Lower lobe of right lung (tissue), 2 donors: ENCODE data around the gene SH3GL1. TPM values are rescaled to one million over a fixed set of nuclear protein-coding genes. Genes with fewer than 3 reads are reported as not detected.

Source experiments
- ATAC-seq, 2 donors: fragments of 200-7000 bp; cut with Tn5 transposase; one replicate each; pipeline ENCODE4 v1.9.1; 2020 to 2022; ENCODE audit warnings: mild to moderate bottlenecking in 2 of 2, moderate library complexity in 2 of 2
- DNase-seq: peaks from one replicate; pipeline ENCODE4 v3.0.0-alpha.2; 2020
- H3K27ac ChIP-seq: fragments of 200-600 bp; one replicate; pipeline ENCODE4 v1.8.0; 2022
- H3K27me3 ChIP-seq: fragments of 200-600 bp; one replicate; pipeline ENCODE4 v1.8.0; 2022; ENCODE audit warnings: low read depth
- H3K36me3 ChIP-seq: fragments of 200-600 bp; one replicate; pipeline ENCODE4 v1.8.0; 2022; ENCODE audit warnings: mild to moderate bottlenecking
- H3K4me1 ChIP-seq: fragments of 200-600 bp; one replicate; pipeline ENCODE4 v1.8.0; 2022
- H3K4me3 ChIP-seq: fragments of 200-600 bp; one replicate; pipeline ENCODE4 v1.8.0; 2022; ENCODE audit warnings: mild to moderate bottlenecking
- H3K9me3 ChIP-seq: fragments of 200-600 bp; one replicate; pipeline ENCODE4 v1.8.0; 2022
- CTCF ChIP-seq: fragments of 200-600 bp; IDR thresholded peaks from one replicate; pipeline ENCODE4 v1.8.0; 2022; ENCODE audit warnings: antibody characterized with exemption, mild to moderate bottlenecking
- intact Hi-C: fragments of 100-400 bp; cut with DNase I; formaldehyde crosslinking; loops from one replicate; pipeline ENCODE4 v1.11.0; 2022
- total RNA-seq: library from RNA; stranded (reverse); fragmentation: NEBNext Ultra II Directional; extraction: Animal tissue kit (Norgen Biotek cat#: 25700); gene quantifications from one replicate; pipeline ENCODE4 v1.2.1, GENCODE V29; 2021
- donor health status: DM: no; HTN: yes; CAD: no; lungs with severe emphysema.

The SH3GL1 gene
- total RNA-seq, 1 donor from 2014 or later: 44.3 TPM

- Histone ChIP-seq H3K27ac (no peak overlapping the region), H3K27me3 (no peaks in the 10 kb centered on the region), H3K36me3 (peaks cover 32% of the 10 kb centered on the region), H3K9me3 (no peaks in the 10 kb centered on the region), H3K4me1 (no peaks in the 10 kb centered on the region), H3K4me3 (no peak overlapping the region)
- no peak for ATAC-seq
- no peak for DNase-seq
- intact Hi-C loops: no loop called here
- TF ChIP-seq CTCF: no peak
Measured at GRCh38 chr19:4414144-4414799, 13.9 kb upstream of the SH3GL1 start.

GRCh38 chr19:4413588-4413987, 13.2 kb upstream of the SH3GL1 start:
- no peak for ATAC-seq
- Histone ChIP-seq H3K4me1 (no peaks in the 10 kb centered on the region), H3K27me3 (no peaks in the 10 kb centered on the region), H3K27ac (no peak overlapping the region), H3K9me3 (no peaks in the 10 kb centered on the region), H3K36me3 (peaks cover 32% of the 10 kb centered on the region), H3K4me3 (no peak overlapping the region)
- DNase-seq: no peak
- intact Hi-C loops: no loop called here
- TF ChIP-seq CTCF: no peak

GRCh38 chr19:4409123-4409933, 9.0 kb upstream of the SH3GL1 start:
- intact Hi-C loops: no loop called here
- ATAC-seq: no peak
- no peak for TF ChIP-seq CTCF
- Histone ChIP-seq H3K27ac (no peak overlapping the region), H3K27me3 (no peaks in the 10 kb centered on the region), H3K4me3 (no peak overlapping the region), H3K9me3 (no peaks in the 10 kb centered on the region), H3K4me1 (no peaks in the 10 kb centered on the region), H3K36me3 (peaks cover 32% of the 10 kb centered on the region)
- DNase-seq: no peak

- intact Hi-C loops: no loop called here
Measured at GRCh38 chr19:4406626-4407025, 6.3 kb upstream of the SH3GL1 start.

GRCh38 chr19:4405977-4406376, 5.6 kb upstream of the SH3GL1 start:
- no peak overlapping the region for H3K4me3 ChIP-seq
- peaks cover 18% of the 10 kb centered on the region for H3K4me1 ChIP-seq
- no peak for ATAC-seq
- intact Hi-C loops: no loop called here
- no peaks in the 10 kb centered on the region for H3K27me3 ChIP-seq
- TF ChIP-seq CTCF: no peak
- no peaks in the 10 kb centered on the region for H3K9me3 ChIP-seq
- no peak for DNase-seq
- peaks cover 10% of the 10 kb centered on the region for H3K36me3 ChIP-seq
- H3K27ac ChIP-seq: no peak overlapping the region

More at GRCh38 chr19:4406626-4407025, 6.3 kb upstream of the SH3GL1 start:
- no peak for TF ChIP-seq CTCF
- H3K9me3 ChIP-seq: no peaks in the 10 kb centered on the region
- no peaks in the 10 kb centered on the region for H3K27me3 ChIP-seq
- H3K36me3 ChIP-seq: peaks cover 12% of the 10 kb centered on the region
- peaks cover 12% of the 10 kb centered on the region for H3K4me1 ChIP-seq
- no peak overlapping the region for H3K4me3 ChIP-seq
- DNase-seq (no peak), ATAC-seq (no peak)
- no peak overlapping the region for H3K27ac ChIP-seq
